Activated CD8-positive, alpha-beta T cell treated with anti-CD3 and anti-CD28 coated beads for 36 hours (primary cell): ENCODE measurements around the gene LAPTM5. TPM values are rescaled to one million over a fixed set of nuclear protein-coding genes. Genes with fewer than 3 reads are reported as not detected.

Experiments
- ATAC-seq: fragments of 200-7000 bp; cut with Tn5 transposase; one replicate; pipeline ENCODE4 v1.10.0; 2021; ENCODE audit warnings: mild to moderate bottlenecking, moderate library complexity
- CTCF ChIA-PET: fragments of 350-600 bp; sonication (Branson Sonifier 250); formaldehyde crosslinking; loops from one replicate; lab custom pipeline; 2021; ENCODE audit warnings: antibody characterized with exemption; lab: Charles Lee
- POLR2A ChIA-PET: fragments of 350-600 bp; sonication (Branson Sonifier 250); formaldehyde crosslinking; loops from one replicate; lab custom pipeline; 2021; ENCODE audit warnings: antibody characterized with exemption; lab: Charles Lee
- DNase-seq: peaks from one replicate; pipeline ENCODE4 v3.0.0-alpha.2; 2020
- H3K27ac Mint-ChIP-seq: one replicate; pipeline ENCODE4 v1.8.0; 2021; ENCODE audit warnings: mild to moderate bottlenecking, mixed read lengths
- H3K27me3 Mint-ChIP-seq: one replicate; pipeline ENCODE4 v1.8.0; 2021; ENCODE audit warnings: mixed read lengths
- H3K36me3 Mint-ChIP-seq: one replicate; pipeline ENCODE4 v1.8.0; 2021; ENCODE audit warnings: low read depth, mixed read lengths
- H3K4me1 Mint-ChIP-seq: one replicate; pipeline ENCODE4 v1.8.0; 2021; ENCODE audit warnings: low read depth, mixed read lengths
- H3K4me3 Mint-ChIP-seq: one replicate; pipeline ENCODE4 v1.8.0; 2021; ENCODE audit warnings: mild to moderate bottlenecking, moderate library complexity, mixed read lengths
- H3K9me3 Mint-ChIP-seq: one replicate; pipeline ENCODE4 v1.8.0; 2021; ENCODE audit warnings: mixed read lengths
- CTCF ChIP-seq: fragments of 200-600 bp; IDR thresholded peaks from one replicate; pipeline ENCODE4 v1.8.0; 2022; ENCODE audit warnings: antibody characterized with exemption, mild to moderate bottlenecking
- intact Hi-C: fragments of 100-400 bp; cut with micrococcal nuclease; formaldehyde crosslinking; loops from one replicate; pipeline ENCODE4 v1.10.0; 2022
- total RNA-seq, 2 experiments: library from RNA; stranded (reverse); gene quantifications; one replicate each; pipeline ENCODE4 v1.2.3, GENCODE V29; 2021

Gene LAPTM5
- total RNA-seq, 2 experiments from 2014 or later: 229 to 237 TPM

- ATAC-seq: peak; percentile 14
- Mint-ChIP-seq H3K4me3 (peak overlapping the region; percentile 87), H3K27me3 (no peaks in the 10 kb centered on the region), H3K27ac (peak overlapping the region; percentile 98), H3K36me3 (peaks cover 71% of the 10 kb centered on the region), H3K9me3 (no peaks in the 10 kb centered on the region), H3K4me1 (peaks cover 98% of the 10 kb centered on the region)
- CTCF ChIA-PET: interaction anchor here (0.8 to 15.2 kb wide), 5 partner anchors 10 to 31 kb away, joined by 3 to 186 read pairs (median 5); no protein-coding TSS in a partner anchor
- peak; percentile 59 for DNase-seq
- POLR2A ChIA-PET: interaction anchor here (0.9 to 36.3 kb wide), 5 partner anchors 8 to 33 kb away, joined by 3 to 671 read pairs (median 13); partner anchors contain the start of genes LAPTM5 and MATN1
- TF ChIP-seq CTCF: no peak
- intact Hi-C loops: no loop called here
Observed at GRCh38 chr1:30748699-30749401, 8.7 kb downstream of the LAPTM5 start.

- Mint-ChIP-seq H3K4me1 (peaks cover 98% of the 10 kb centered on the region), H3K9me3 (no peaks in the 10 kb centered on the region), H3K27ac (peak overlapping the region; percentile 98), H3K36me3 (peaks cover 67% of the 10 kb centered on the region), H3K4me3 (peak overlapping the region; percentile 87), H3K27me3 (no peaks in the 10 kb centered on the region)
- ATAC-seq (peak; percentile 0), DNase-seq (no peak)
- ChIA-PET POLR2A (interaction anchor here (1.1 to 36.3 kb wide), 4 partner anchors 7 to 33 kb away, joined by 3 to 671 read pairs (median 342); partner anchors contain the start of genes LAPTM5 and MATN1), CTCF (interaction anchor here (0.8 to 9.2 kb wide), 4 partner anchors 10 to 32 kb away, joined by 3 to 80 read pairs (median 4); no protein-coding TSS in a partner anchor)
- no peak for TF ChIP-seq CTCF
- intact Hi-C loops: no loop called here
Observed at GRCh38 chr1:30748098-30748698, 9.4 kb downstream of the LAPTM5 start.

GRCh38 chr1:30747033-30748008, 10.3 kb downstream of the LAPTM5 start:
- Mint-ChIP-seq H3K36me3 (peaks cover 68% of the 10 kb centered on the region), H3K27ac (peak overlapping the region; percentile 98), H3K27me3 (no peaks in the 10 kb centered on the region), H3K4me1 (peaks cover 99% of the 10 kb centered on the region), H3K9me3 (no peaks in the 10 kb centered on the region), H3K4me3 (peak overlapping the region; percentile 87)
- no peak for TF ChIP-seq CTCF
- ATAC-seq: no peak
- DNase-seq: no peak
- ChIA-PET POLR2A (interaction anchor here (24.0 to 36.3 kb wide), 2 partner anchors 6 to 12 kb away, joined by 671 read pairs; partner anchors contain the start of genes LAPTM5 and MATN1), CTCF (interaction anchor here (0.9 to 9.2 kb wide), 5 partner anchors 17 to 33 kb away, joined by 3 to 80 read pairs (median 4); no protein-coding TSS in a partner anchor)
- intact Hi-C loops: no loop called here

- ATAC-seq (no peak), DNase-seq (no peak)
- ChIA-PET POLR2A (interaction anchor here (0.8 to 36.3 kb wide), 3 partner anchors 12 to 16 kb away, joined by 4 to 671 read pairs (median 44); partner anchors contain the start of gene LAPTM5), CTCF (interaction anchor here (0.6 to 9.2 kb wide), 7 partner anchors 8 to 318 kb away, joined by 3 to 80 read pairs (median 4); partner anchors contain the start of gene LAPTM5)
- Mint-ChIP-seq H3K27me3 (no peaks in the 10 kb centered on the region), H3K27ac (peak overlapping the region; percentile 98), H3K36me3 (peaks cover 68% of the 10 kb centered on the region), H3K4me1 (peaks cover 99% of the 10 kb centered on the region), H3K9me3 (no peaks in the 10 kb centered on the region), H3K4me3 (peak overlapping the region; percentile 87)
- intact Hi-C loops: no loop called here
- no peak for TF ChIP-seq CTCF
Observed at GRCh38 chr1:30746212-30747032, 11.2 kb downstream of the LAPTM5 start.
